Endothelial cell of umbilical vein (primary cell): ENCODE measurements around the gene SLC1A4. TPM values are rescaled to one million over a fixed set of nuclear protein-coding genes. Genes with fewer than 3 reads are reported as not detected.

Source experiments
- BruUV-seq: library from RNA; stranded (reverse); fragments of 400-500 nt; replicated peaks from 2 replicates; lab custom pipeline; 2021; lab: Mats Ljungman, UMichigan
- CTCF ChIA-PET: fragments of 300-600, 350-600 bp; sonication (Branson Sonifier 250); formaldehyde crosslinking; loops from one replicate; lab custom pipeline; 2021; ENCODE audit warnings: antibody characterized with exemption, inconsistent platforms; lab: Charles Lee
- POLR2A ChIA-PET: fragments of 300-600, 350-600 bp; sonication (Branson Sonifier 250); formaldehyde crosslinking; loops from one replicate; lab custom pipeline; 2021; ENCODE audit warnings: antibody characterized with exemption, inconsistent platforms; lab: Charles Lee
- DNase-seq: peaks from one replicate; pipeline ENCODE4 v3.0.0-alpha.2; 2011; ENCODE audit warnings: low read depth, low spot score
- FAIRE-seq: peaks from 2 replicates; lab custom pipeline; 2011; peaks lifted over from hg19 to GRCh38; lab: Jason Lieb, UNC
- H2AFZ ChIP-seq: 2 replicates; pipeline ENCODE4 v1.6.0; 2012; ENCODE audit warnings: low read depth, low read length, control low read depth, inconsistent platforms
- H3K27ac ChIP-seq: 2 replicates; pipeline ENCODE4 v1.5.1; 2011; ENCODE audit warnings: low read depth, mild to moderate bottlenecking, control low read depth, low read length, moderate library complexity; ENCODE audit not compliant: insufficient read depth
- H3K27me3 ChIP-seq, 2 experiments: 2 replicates each; pipeline versions ENCODE4 v1.6.0 to v1.6.1; 2011; ENCODE audit warnings: low read length in 2 of 2, mixed read lengths in 1 of 2; ENCODE audit not compliant: control insufficient read depth in 2 of 2, insufficient read depth in 2 of 2
- H3K36me3 ChIP-seq, 2 experiments: 2 replicates in 1 of 2; 3 replicates in 1 of 2; pipeline ENCODE4 v1.5.1; 2011; ENCODE audit warnings: low read length in 2 of 2, mild to moderate bottlenecking in 1 of 2, moderate library complexity in 1 of 2; ENCODE audit not compliant: control insufficient read depth in 2 of 2, insufficient read depth in 2 of 2; ENCODE audit errors: extremely low read depth in 1 of 2
- H3K4me1 ChIP-seq: 3 replicates; pipeline ENCODE4 v1.5.1; 2011; ENCODE audit warnings: mild to moderate bottlenecking, low read length; ENCODE audit not compliant: control insufficient read depth, insufficient read depth; ENCODE audit errors: extremely low read depth
- H3K4me2 ChIP-seq: 2 replicates; pipeline ENCODE4 v1.6.1; 2011; ENCODE audit warnings: low read length, control low read depth, mixed read lengths; ENCODE audit not compliant: insufficient read depth
- H3K4me3 ChIP-seq, 3 experiments: fragments of 200-600 bp in 1 of 3; sonication (generic), shearing (Covaris generic) in 1 of 3; replicated peaks in 1 of 3; 2 replicates each; pipeline ENCODE4 v1.5.1; 2011 to 2016; ENCODE audit warnings: control low read depth in 3 of 3, low read length in 3 of 3, mild to moderate bottlenecking in 2 of 3, inconsistent platforms in 1 of 3, low read depth in 1 of 3, moderate library complexity in 1 of 3; ENCODE audit not compliant: insufficient read depth in 1 of 3
- H3K79me2 ChIP-seq: 2 replicates; pipeline ENCODE4 v1.6.0; 2012; ENCODE audit warnings: low read length, inconsistent platforms; ENCODE audit not compliant: control insufficient read depth, insufficient read depth
- H3K9ac ChIP-seq: replicated peaks from 2 replicates; pipeline ENCODE3; 2011; ENCODE audit warnings: low read length, control low read depth; ENCODE audit not compliant: insufficient read depth; ENCODE audit errors: extremely low read depth
- H3K9me1 ChIP-seq: replicated peaks from 3 replicates; pipeline ENCODE4 v1.6.0; 2011; ENCODE audit warnings: mild to moderate bottlenecking, low read length; ENCODE audit not compliant: control insufficient read depth, insufficient read depth; ENCODE audit errors: extremely low read depth
- H3K9me3 ChIP-seq: replicated peaks from 2 replicates; pipeline ENCODE4 v1.5.1; 2012; ENCODE audit warnings: low read length, inconsistent platforms; ENCODE audit not compliant: control insufficient read depth, insufficient read depth
- H4K20me1 ChIP-seq: replicated peaks from 2 replicates; pipeline ENCODE3; 2011; ENCODE audit warnings: mild to moderate bottlenecking, low read length; ENCODE audit not compliant: control insufficient read depth, insufficient read depth; ENCODE audit errors: extremely low read depth
- CTCF ChIP-seq, 2 donors: IDR thresholded peaks; 1 replicate in 1 of 2; 2 replicates in 1 of 2; pipeline ENCODE4 v1.5.1; 2011; ENCODE audit warnings: low read length in 2 of 2, mild to moderate bottlenecking in 2 of 2, moderate library complexity in 2 of 2, control low read depth in 1 of 2, inconsistent platforms in 1 of 2, low read depth in 1 of 2; ENCODE audit not compliant: insufficient read depth in 1 of 2; ENCODE audit errors: extremely low read depth in 1 of 2
- EZH2 ChIP-seq: IDR thresholded peaks from 2 replicates; pipeline ENCODE4 v1.6.1; 2012; ENCODE audit warnings: borderline replicate concordance, low read depth, mild to moderate bottlenecking, moderate library complexity, low read length, inconsistent platforms; ENCODE audit not compliant: severe bottlenecking
- FOS ChIP-seq: IDR thresholded peaks from 2 replicates; pipeline ENCODE4 v1.6.1; 2011; ENCODE audit warnings: mild to moderate bottlenecking, low read length, moderate library complexity, borderline replicate concordance; ENCODE audit not compliant: insufficient read depth
- GATA2 ChIP-seq: IDR thresholded peaks from 2 replicates; pipeline ENCODE4 v1.7.0; 2011; ENCODE audit warnings: low read depth, mild to moderate bottlenecking, moderate library complexity, mixed read lengths, low read length; ENCODE audit not compliant: insufficient read length, insufficient read depth
- JUN ChIP-seq: IDR thresholded peaks from 2 replicates; pipeline ENCODE4 v1.6.1; 2011; ENCODE audit warnings: borderline replicate concordance, low read depth; ENCODE audit not compliant: insufficient read length, insufficient read depth
- MAX ChIP-seq: IDR thresholded peaks from 2 replicates; pipeline ENCODE4 v1.6.1; 2011; ENCODE audit not compliant: insufficient read depth, insufficient read length
- MYC ChIP-seq: IDR thresholded peaks from one replicate; pipeline ENCODE4 v1.6.1; 2011; ENCODE audit warnings: mild to moderate bottlenecking, low read depth, low read length
- POLR2A ChIP-seq: IDR thresholded peaks from 2 replicates; pipeline ENCODE4 v1.6.1; 2012; ENCODE audit warnings: low read depth, mild to moderate bottlenecking, control low read depth, low read length
- POLR2AphosphoS5 ChIP-seq: IDR thresholded peaks from 2 replicates; pipeline ENCODE4 v1.6.1; 2012; ENCODE audit warnings: low read depth, mild to moderate bottlenecking, control low read depth, low read length, moderate library complexity; ENCODE audit not compliant: insufficient read depth
- dilution Hi-C: fragments of 300-500 bp; cut with MboI; formaldehyde crosslinking; loops from one replicate; pipeline ENCODE4 v1.15.0; 2019; ENCODE audit warnings: low sequenced_read_pairs; ENCODE audit not compliant: extremely low pct_ligation_motif_present
- intact Hi-C: fragments of 100-400 bp; cut with micrococcal nuclease; formaldehyde crosslinking; loops from one replicate; pipeline ENCODE4 v1.10.0; 2022
- polyA plus RNA-seq, 4 experiments: library from polyadenylated mRNA; depleted of rRNA in 3 of 4; stranded (reverse) in 3 of 4; unstranded in 1 of 4; fragments of >200 nt; gene quantifications; 2 replicates each; pipeline versions ENCODE4 v1.2.1 to v1.2.3, GENCODE V29; 2011 to 2012; ENCODE audit warnings: missing spikeins in 1 of 4
- total RNA-seq: library from RNA; stranded (reverse); gene quantifications from 2 replicates; pipeline ENCODE4 v1.2.3, GENCODE V29; 2021

Gene SLC1A4
- total and polyA plus RNA-seq, 2 donors (not counting 3 experiments of a cell fraction or from before 2014, with no cell fraction given): 9.9 to 13.9 TPM

DNA sequence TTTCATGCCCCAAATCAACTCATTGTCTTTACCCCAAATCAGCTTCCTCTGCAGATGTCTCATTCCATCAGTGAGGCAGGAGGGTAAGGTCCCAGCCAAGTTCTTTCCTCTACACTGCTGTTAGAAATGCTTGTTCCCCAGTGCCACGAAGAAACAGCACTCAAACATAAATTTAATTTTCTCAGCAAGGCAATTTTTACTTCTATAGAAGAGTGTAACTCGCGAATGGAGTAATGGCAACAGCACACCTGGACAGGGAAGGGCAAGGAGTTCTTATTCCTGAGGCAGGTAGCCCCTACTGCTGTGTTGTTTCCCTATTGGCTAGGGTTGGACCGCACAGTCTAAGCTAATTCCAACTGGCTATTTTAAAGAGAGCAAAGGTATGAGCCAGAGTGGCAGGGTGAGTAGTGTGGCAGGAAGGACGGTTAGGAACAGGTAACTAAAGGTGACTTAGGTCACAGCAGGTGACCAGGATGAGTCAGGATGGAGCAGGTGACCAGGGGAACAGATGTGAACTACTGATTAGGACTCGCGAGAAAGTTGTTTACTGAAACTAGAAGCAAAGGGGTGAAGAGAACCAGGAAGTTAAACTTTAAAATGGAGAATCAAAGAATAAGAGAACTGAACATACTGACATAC, 55.0 kb downstream of the SLC1A4 start:
- no peak overlapping the region for H3K9ac ChIP-seq
- H3K4me3 ChIP-seq: no peak overlapping the region
- peaks cover 0 to 7% of the 10 kb centered on the region in 2 experiments for H3K27me3 ChIP-seq
- intact Hi-C loops: loop anchor here (5.0 kb wide), 2 partner anchors 292 to 522 kb away; partner anchors contain the start of gene AFTPH
- no peaks in the 10 kb centered on the region for H3K9me1 ChIP-seq
- H3K79me2 ChIP-seq: no peaks in the 10 kb centered on the region
- no peak overlapping the region for H3K4me2 ChIP-seq
- H3K36me3 ChIP-seq: no peaks in the 10 kb centered on the region
- H3K4me1 ChIP-seq: peaks cover 10% of the 10 kb centered on the region
- CTCF ChIA-PET: interaction anchor here (1.5 to 3.1 kb wide), 6 partner anchors 9 to 530 kb away, joined by 5 to 37 read pairs (median 8); partner anchors contain the start of gene CEP68
- POLR2A ChIA-PET: interaction anchor here (0.6 to 1.5 kb wide), 2 partner anchors 11 to 1202 kb away, joined by 3 to 9 read pairs; partner anchors contain the start of gene CEP68
- TF ChIP-seq GATA2 (no peak), FOS (no peak), CTCF (IDR thresholded peaks at IDR 0.05; ENCODE audit: extremely low read depth in 1 of 2, insufficient read depth in 1 of 2, low read depth in 1 of 2, low read length in 2 of 2) (no peak), POLR2A (no peak), POLR2AphosphoS5 (no peak), JUN (no peak), MAX (no peak), MYC (no peak), EZH2 (no peak)
- no TSS peak for BruUV-seq
- dilution Hi-C loops: no loop called here
- DNase-seq (no peak), FAIRE-seq (no peak)
- H3K9me3 ChIP-seq: no peaks in the 10 kb centered on the region
- H3K27ac ChIP-seq: no peak overlapping the region
- no peaks in the 10 kb centered on the region for H4K20me1 ChIP-seq
- H2AFZ ChIP-seq: no peak overlapping the region
